Measurements from ENCODE around the gene MTX3.

DNA sequence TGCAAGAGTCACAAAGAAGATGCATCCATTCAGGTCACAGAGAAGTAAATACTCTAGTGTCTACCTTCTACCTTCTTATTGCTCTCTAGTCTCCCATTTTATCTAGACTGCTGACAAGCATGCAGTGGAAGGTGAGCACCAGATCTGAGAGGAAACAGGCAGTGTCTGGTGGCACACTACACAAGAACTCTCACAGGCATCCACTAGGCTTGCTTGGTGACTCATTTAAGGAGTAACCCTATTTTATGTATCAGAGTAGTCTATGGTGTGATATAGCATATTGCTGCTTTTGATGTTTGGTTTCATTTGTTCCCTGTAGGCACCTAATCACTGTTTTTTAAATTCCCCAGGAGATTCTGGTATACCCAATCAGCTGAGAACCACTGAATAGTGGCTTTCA is 42.5 kb upstream of the MTX3 start:
- TF ChIP-seq POLR2AphosphoS5 (IDR thresholded peaks at IDR 0.05) (no peak), POLR2A (IDR thresholded peaks at IDR 0.05) (no peak)
- TF ChIP-seq, protein P1, sequence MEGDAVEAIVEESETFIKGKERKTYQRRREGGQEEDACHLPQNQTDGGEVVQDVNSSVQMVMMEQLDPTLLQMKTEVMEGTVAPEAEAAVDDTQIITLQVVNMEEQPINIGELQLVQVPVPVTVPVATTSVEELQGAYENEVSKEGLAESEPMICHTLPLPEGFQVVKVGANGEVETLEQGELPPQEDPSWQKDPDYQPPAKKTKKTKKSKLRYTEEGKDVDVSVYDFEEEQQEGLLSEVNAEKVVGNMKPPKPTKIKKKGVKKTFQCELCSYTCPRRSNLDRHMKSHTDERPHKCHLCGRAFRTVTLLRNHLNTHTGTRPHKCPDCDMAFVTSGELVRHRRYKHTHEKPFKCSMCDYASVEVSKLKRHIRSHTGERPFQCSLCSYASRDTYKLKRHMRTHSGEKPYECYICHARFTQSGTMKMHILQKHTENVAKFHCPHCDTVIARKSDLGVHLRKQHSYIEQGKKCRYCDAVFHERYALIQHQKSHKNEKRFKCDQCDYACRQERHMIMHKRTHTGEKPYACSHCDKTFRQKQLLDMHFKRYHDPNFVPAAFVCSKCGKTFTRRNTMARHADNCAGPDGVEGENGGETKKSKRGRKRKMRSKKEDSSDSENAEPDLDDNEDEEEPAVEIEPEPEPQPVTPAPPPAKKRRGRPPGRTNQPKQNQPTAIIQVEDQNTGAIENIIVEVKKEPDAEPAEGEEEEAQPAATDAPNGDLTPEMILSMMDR (IDR thresholded peaks at IDR 0.05): no peak

Data from upper lobe of left lung (tissue), 4 donors.